PC-9 (cell line): ENCODE results near the gene PPHLN1.

Experiments
- CTCF ChIP-seq: fragments of 200-600 bp; sonication (generic); conservative IDR thresholded peaks from 2 replicates; pipeline ENCODE4 v1.6.1; 2017; ENCODE audit warnings: mixed run types, antibody characterized with exemption, mild to moderate bottlenecking, moderate library complexity
- EZH2 ChIP-seq: fragments of 200-600 bp; sonication (generic); IDR thresholded peaks from 2 replicates; pipeline ENCODE4 v1.8.0; 2017; ENCODE audit warnings: antibody characterized with exemption, low read depth

- TF ChIP-seq CTCF = no peak
- no peak for TF ChIP-seq EZH2
Measured at GRCh38 chr12:42428850-42429249, 102.9 kb downstream of the PPHLN1 start.
